ENCODE results near the gene RASGRP1.

DNA sequence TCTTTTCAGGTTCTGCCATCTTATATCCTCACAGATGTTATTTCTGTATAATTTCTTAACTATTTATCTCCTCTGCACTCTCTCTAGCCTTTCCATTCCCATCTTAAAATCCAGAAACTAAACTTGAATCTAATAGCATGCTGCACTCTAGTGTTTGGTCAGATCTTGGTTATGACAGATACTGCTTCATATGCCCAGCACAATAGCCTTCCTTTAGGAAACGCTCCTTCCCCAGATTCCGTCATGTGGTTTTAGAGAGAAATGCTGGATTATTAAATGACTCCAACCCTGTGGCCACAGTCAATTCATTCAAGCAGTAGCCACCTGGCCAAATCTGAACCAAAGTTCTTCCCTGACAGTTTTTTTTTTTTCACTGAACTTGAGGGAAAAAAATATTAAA lies 19.4 kb downstream of the RASGRP1 start:
- TF ChIP-seq, protein P1, sequence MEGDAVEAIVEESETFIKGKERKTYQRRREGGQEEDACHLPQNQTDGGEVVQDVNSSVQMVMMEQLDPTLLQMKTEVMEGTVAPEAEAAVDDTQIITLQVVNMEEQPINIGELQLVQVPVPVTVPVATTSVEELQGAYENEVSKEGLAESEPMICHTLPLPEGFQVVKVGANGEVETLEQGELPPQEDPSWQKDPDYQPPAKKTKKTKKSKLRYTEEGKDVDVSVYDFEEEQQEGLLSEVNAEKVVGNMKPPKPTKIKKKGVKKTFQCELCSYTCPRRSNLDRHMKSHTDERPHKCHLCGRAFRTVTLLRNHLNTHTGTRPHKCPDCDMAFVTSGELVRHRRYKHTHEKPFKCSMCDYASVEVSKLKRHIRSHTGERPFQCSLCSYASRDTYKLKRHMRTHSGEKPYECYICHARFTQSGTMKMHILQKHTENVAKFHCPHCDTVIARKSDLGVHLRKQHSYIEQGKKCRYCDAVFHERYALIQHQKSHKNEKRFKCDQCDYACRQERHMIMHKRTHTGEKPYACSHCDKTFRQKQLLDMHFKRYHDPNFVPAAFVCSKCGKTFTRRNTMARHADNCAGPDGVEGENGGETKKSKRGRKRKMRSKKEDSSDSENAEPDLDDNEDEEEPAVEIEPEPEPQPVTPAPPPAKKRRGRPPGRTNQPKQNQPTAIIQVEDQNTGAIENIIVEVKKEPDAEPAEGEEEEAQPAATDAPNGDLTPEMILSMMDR (IDR thresholded peaks at IDR 0.05; ENCODE audit: low read depth, low read length), result no peak
- TF ChIP-seq EZH2phosphoT487 (IDR thresholded peaks at IDR 0.05; ENCODE audit: low read depth), result no peak

All from OCI-LY3 (cell line).